Epithelial cell of prostate (primary cell): ENCODE data around the gene DLX3.

Experiments
- DNase-seq: peaks from one replicate; pipeline ENCODE4 v3.0.0-alpha.2; 2011; ENCODE audit warnings: low read depth, low spot score
- H3K27ac ChIP-seq: fragments of 450-650 bp; 2 replicates; pipeline ENCODE4 v1.5.1; 2017; ENCODE audit warnings: mild to moderate bottlenecking

Gene DLX3

GRCh38 chr17:50026046-50026675 is 31.1 kb upstream of the DLX3 start:
- H3K27ac ChIP-seq: peak overlapping the region; percentile 100
- no peak for DNase-seq

GRCh38 chr17:50024808-50025207 is 29.8 kb upstream of the DLX3 start:
- DNase-seq: no peak
- H3K27ac ChIP-seq: no peak overlapping the region

GRCh38 chr17:50023520-50023919 is 28.5 kb upstream of the DLX3 start:
- no peak overlapping the region for H3K27ac ChIP-seq
- DNase-seq: no peak

- no peak overlapping the region for H3K27ac ChIP-seq
- no peak for DNase-seq
Observed at GRCh38 chr17:50022463-50023130, 27.6 kb upstream of the DLX3 start.

GRCh38 chr17:50021681-50022370 is 26.8 kb upstream of the DLX3 start:
- no peak overlapping the region for H3K27ac ChIP-seq
- no peak for DNase-seq

GRCh38 chr17:50020841-50021599 is 26.0 kb upstream of the DLX3 start:
- no peak for DNase-seq
- no peak overlapping the region for H3K27ac ChIP-seq

- DNase-seq: no peak
- no peak overlapping the region for H3K27ac ChIP-seq
Observed at GRCh38 chr17:50018909-50019308, 23.9 kb upstream of the DLX3 start.

GRCh38 chr17:50015146-50015545 is 20.1 kb upstream of the DLX3 start:
- no peak for DNase-seq

GRCh38 chr17:50014471-50015088 is 19.6 kb upstream of the DLX3 start:
- H3K27ac ChIP-seq: no peak overlapping the region

More at GRCh38 chr17:50015146-50015545, 20.1 kb upstream of the DLX3 start:
- no peak overlapping the region for H3K27ac ChIP-seq

GRCh38 chr17:50013079-50013478 is 18.1 kb upstream of the DLX3 start:
- no peak for DNase-seq
- H3K27ac ChIP-seq: no peak overlapping the region

More at GRCh38 chr17:50014471-50015088, 19.6 kb upstream of the DLX3 start:
- DNase-seq: no peak

- no peak for DNase-seq
- no peak overlapping the region for H3K27ac ChIP-seq
Observed at GRCh38 chr17:50009282-50009681, 14.3 kb upstream of the DLX3 start.

GRCh38 chr17:50003911-50004310 is 8.9 kb upstream of the DLX3 start:
- H3K27ac ChIP-seq: no peak overlapping the region
- DNase-seq: no peak

- H3K27ac ChIP-seq: no peak overlapping the region
- no peak for DNase-seq
Observed at GRCh38 chr17:49998836-49999511, 4.0 kb upstream of the DLX3 start.

- H3K27ac ChIP-seq: no peak overlapping the region
- DNase-seq: peak; percentile 33
Observed at GRCh38 chr17:49997773-49998703, 3.0 kb upstream of the DLX3 start.

GRCh38 chr17:49997301-49997650 is 2.3 kb upstream of the DLX3 start:
- no peak overlapping the region for H3K27ac ChIP-seq
- no peak for DNase-seq

- DNase-seq: no peak
Observed at GRCh38 chr17:49996495-49997300, 1.7 kb upstream of the DLX3 start.

GRCh38 chr17:49996121-49996494 is 1.1 kb upstream of the DLX3 start:
- no peak overlapping the region for H3K27ac ChIP-seq
- no peak for DNase-seq

More at GRCh38 chr17:49996495-49997300, 1.7 kb upstream of the DLX3 start:
- no peak overlapping the region for H3K27ac ChIP-seq
